Activated naive CD4-positive, alpha-beta T cell treated with anti-CD3 and anti-CD28 coated beads for 36 hours (primary cell): ENCODE measurements around the gene GORASP2. TPM values are rescaled to one million over a fixed set of nuclear protein-coding genes. Genes with fewer than 3 reads are reported as not detected.
"Not testable (repeated sequence)": the region's sequence is repeated elsewhere in the genome, so short reads cannot be mapped to it uniquely, and the experiment has no call there.

Source experiments
- CTCF ChIA-PET: fragments of 350-600 bp; sonication (Branson Sonifier 250); formaldehyde crosslinking; loops from one replicate; lab custom pipeline; 2021; ENCODE audit warnings: antibody characterized with exemption; lab: Charles Lee
- DNase-seq: peaks from one replicate; pipeline ENCODE4 v3.0.0-alpha.2; 2020
- H3K27ac Mint-ChIP-seq: one replicate; pipeline ENCODE4 v1.8.0; 2021; ENCODE audit warnings: mild to moderate bottlenecking, mixed read lengths
- H3K27me3 Mint-ChIP-seq: one replicate; pipeline ENCODE4 v1.8.0; 2021; ENCODE audit warnings: low read depth, mixed read lengths
- H3K36me3 Mint-ChIP-seq: one replicate; pipeline ENCODE4 v1.8.0; 2021; ENCODE audit warnings: low read depth, mixed read lengths
- H3K4me1 Mint-ChIP-seq: one replicate; pipeline ENCODE4 v1.8.0; 2021; ENCODE audit warnings: low read depth, mixed read lengths
- H3K4me3 Mint-ChIP-seq: one replicate; pipeline ENCODE4 v1.8.0; 2021; ENCODE audit warnings: mild to moderate bottlenecking, moderate library complexity, mixed read lengths
- H3K9me3 Mint-ChIP-seq: one replicate; pipeline ENCODE4 v1.8.0; 2021; ENCODE audit warnings: mixed read lengths
- intact Hi-C: fragments of 100-400 bp; cut with micrococcal nuclease; formaldehyde crosslinking; loops from one replicate; pipeline ENCODE4 v1.15.1; 2023
- total RNA-seq, 2 experiments: library from RNA; stranded (reverse); gene quantifications; one replicate each; pipeline ENCODE4 v1.2.3, GENCODE V29; 2021

The GORASP2 gene
- total RNA-seq, 2 experiments from 2014 or later = 57.1 to 60.2 TPM

DNA sequence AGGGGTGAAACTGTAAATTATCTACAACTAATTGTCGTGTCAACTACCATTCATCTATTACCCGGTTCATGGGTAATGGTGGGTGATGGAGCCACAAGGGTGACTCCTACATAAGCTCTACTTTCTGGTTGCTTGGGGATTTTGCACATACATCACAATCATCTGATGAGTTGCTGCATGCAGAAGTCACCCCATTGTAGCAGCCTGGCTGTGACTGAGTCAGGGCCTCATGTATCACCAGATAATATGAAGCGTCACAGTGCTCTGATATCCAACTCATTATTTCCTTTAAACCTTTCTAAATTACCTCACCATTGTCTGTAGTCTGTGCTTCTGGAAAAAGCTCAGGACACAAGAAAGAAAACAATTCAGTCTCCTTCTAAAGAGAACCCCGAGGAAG lies 32.4 kb upstream of the GORASP2 start:
- intact Hi-C loops = no loop called here

DNA sequence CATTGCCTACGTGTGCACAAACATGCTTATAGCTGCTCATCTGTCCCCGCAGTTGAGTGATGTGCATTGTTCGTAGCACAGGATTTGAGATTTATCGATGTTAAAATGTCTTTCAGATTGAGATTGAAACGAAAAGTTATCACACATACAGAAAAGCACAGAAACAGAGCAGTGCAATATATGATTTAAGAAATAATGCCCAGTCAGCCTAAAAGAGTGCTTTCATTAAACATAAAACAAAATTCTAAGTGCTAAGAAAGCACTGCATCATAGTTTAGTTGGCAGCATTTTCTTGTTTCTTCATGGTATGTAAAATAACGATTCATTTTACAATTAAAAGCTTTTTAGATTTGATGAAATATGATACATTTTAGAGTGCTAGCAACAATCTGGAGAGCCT lies 31.9 kb upstream of the GORASP2 start:
- CTCF ChIA-PET = interaction anchor here (0.5 to 1.3 kb wide), 4 partner anchors 17 to 1110 kb away, joined by 3 to 5 read pairs (median 3); no protein-coding TSS in a partner anchor
- H3K9me3 Mint-ChIP-seq = no peaks in the 10 kb centered on the region
- intact Hi-C loops = no loop called here
- no peaks in the 10 kb centered on the region for H3K36me3 Mint-ChIP-seq
- no peak overlapping the region for H3K27ac Mint-ChIP-seq
- H3K4me1 Mint-ChIP-seq = no peaks in the 10 kb centered on the region
- no peak for DNase-seq
- H3K4me3 Mint-ChIP-seq = no peak overlapping the region
- H3K27me3 Mint-ChIP-seq = peaks cover 2% of the 10 kb centered on the region

More for the DNA sequence above, 32.4 kb upstream of the GORASP2 start:
- Mint-ChIP-seq H3K9me3 (no peaks in the 10 kb centered on the region), H3K4me1 (no peaks in the 10 kb centered on the region), H3K4me3 (no peak overlapping the region), H3K36me3 (no peaks in the 10 kb centered on the region), H3K27me3 (peaks cover 2% of the 10 kb centered on the region), H3K27ac (no peak overlapping the region)
- DNase-seq = no peak
- CTCF ChIA-PET = interaction anchor here (0.5 to 1.3 kb wide), 2 partner anchors 24 to 34 kb away, joined by 3 to 5 read pairs; no protein-coding TSS in a partner anchor

GRCh38 chr2:170905864-170906263 lies 23.2 kb upstream of the GORASP2 start:
- H3K9me3 Mint-ChIP-seq = peaks cover 23% of the 10 kb centered on the region
- intact Hi-C loops = no loop called here
- H3K36me3 Mint-ChIP-seq = peaks cover 5% of the 10 kb centered on the region
- CTCF ChIA-PET = interaction anchor here (0.7 to 1.7 kb wide), 2 partner anchors 33 to 74 kb away, joined by 4 to 6 read pairs; no protein-coding TSS in a partner anchor
- H3K27me3 Mint-ChIP-seq = no peaks in the 10 kb centered on the region
- H3K4me3 Mint-ChIP-seq = no peak overlapping the region
- H3K4me1 Mint-ChIP-seq = no peaks in the 10 kb centered on the region
- no peak for DNase-seq
- no peak overlapping the region for H3K27ac Mint-ChIP-seq

- peaks cover 2% of the 10 kb centered on the region for H3K27me3 Mint-ChIP-seq
- H3K4me1 Mint-ChIP-seq = no peaks in the 10 kb centered on the region
- H3K9me3 Mint-ChIP-seq = peaks cover 48% of the 10 kb centered on the region
- CTCF ChIA-PET = interaction anchor here (0.7 kb wide), 1 partner anchor 17 kb away, joined by 3 read pairs; no protein-coding TSS in a partner anchor
- H3K4me3 Mint-ChIP-seq = no peak overlapping the region
- no peak for DNase-seq
- no peak overlapping the region for H3K27ac Mint-ChIP-seq
- peaks cover 16% of the 10 kb centered on the region for H3K36me3 Mint-ChIP-seq
- intact Hi-C loops = no loop called here
Measured at GRCh38 chr2:170911314-170911889, 17.7 kb upstream of the GORASP2 start.

DNA sequence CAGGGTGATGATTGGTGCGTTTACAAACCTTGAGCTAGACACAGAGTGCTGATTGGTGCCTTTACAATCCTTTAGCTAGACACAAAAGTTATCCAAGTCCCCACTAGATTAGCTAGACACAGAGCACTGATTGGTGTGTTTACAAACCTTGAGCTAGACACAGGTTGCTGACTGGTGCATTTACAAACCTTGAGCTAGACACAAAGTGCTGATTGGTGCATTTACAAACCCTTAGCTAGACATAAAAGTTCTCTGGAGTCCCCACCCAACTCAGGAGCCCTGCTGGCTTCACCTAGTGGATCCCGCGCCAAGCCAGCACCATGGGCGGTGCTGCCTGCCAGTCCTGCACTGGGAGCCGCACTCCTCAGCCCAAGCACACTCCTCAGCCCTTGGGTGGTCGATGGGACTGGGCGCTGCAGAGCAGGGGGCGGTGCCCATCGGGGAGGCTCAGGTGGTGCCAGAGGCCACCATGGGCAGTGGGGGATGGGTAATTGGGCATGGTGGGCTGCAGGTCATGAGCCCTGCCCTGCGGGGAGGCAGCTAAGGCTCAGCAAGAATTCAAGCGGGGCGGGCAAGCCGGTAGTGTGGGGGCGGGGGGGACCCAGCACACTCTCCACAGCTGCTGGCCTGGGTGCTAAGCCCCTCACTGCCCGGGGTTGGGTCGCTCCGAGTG lies 13.9 kb upstream of the GORASP2 start:
- DNase-seq, intact Hi-C loops, H3K4me3 Mint-ChIP-seq, H3K4me1 Mint-ChIP-seq, H3K27me3 Mint-ChIP-seq, H3K27ac Mint-ChIP-seq: not testable (repeated sequence)
- CTCF ChIA-PET = interaction anchor here (0.6 kb wide), 1 partner anchor 500 kb away, joined by 3 read pairs; no protein-coding TSS in a partner anchor
- peaks cover 14% of the 10 kb centered on the region for H3K36me3 Mint-ChIP-seq
- H3K9me3 Mint-ChIP-seq = peaks cover 42% of the 10 kb centered on the region

GRCh38 chr2:170917219-170917913 lies 11.7 kb upstream of the GORASP2 start:
- CTCF ChIA-PET = interaction anchor here (0.7 to 1.5 kb wide), 2 partner anchors 12 to 589 kb away, joined by 3 to 6 read pairs; partner anchors contain the start of gene GORASP2
- DNase-seq = no peak
- Mint-ChIP-seq H3K9me3 (peaks cover 28% of the 10 kb centered on the region), H3K27ac (peak overlapping the region; percentile 3), H3K27me3 (peaks cover 2% of the 10 kb centered on the region), H3K4me1 (no peaks in the 10 kb centered on the region), H3K36me3 (peaks cover 13% of the 10 kb centered on the region), H3K4me3 (no peak overlapping the region)
- intact Hi-C loops = no loop called here

DNA sequence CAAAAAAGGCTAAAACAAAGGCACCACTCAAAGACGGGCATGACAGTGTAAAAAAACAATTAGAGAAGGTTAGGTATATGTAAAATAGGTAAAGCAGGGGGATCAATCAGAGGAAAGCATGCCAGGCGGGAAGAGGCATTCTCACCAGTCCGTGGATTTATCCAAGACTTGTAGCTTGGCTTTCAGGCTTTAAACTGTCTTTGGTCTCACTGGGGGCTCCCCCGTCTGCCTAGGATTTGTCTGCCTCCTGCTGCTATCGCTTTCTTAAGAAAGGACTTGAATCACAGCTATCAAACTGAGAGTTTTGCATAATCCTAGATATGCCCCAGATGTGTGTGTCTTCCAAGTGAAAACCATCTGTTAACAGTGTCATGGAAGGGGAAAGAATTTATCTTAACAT lies 11.1 kb upstream of the GORASP2 start:
- H3K4me3 Mint-ChIP-seq = no peak overlapping the region
- peaks cover 24% of the 10 kb centered on the region for H3K9me3 Mint-ChIP-seq
- intact Hi-C loops = no loop called here
- DNase-seq = no peak
- no peaks in the 10 kb centered on the region for H3K4me1 Mint-ChIP-seq
- H3K27me3 Mint-ChIP-seq = peaks cover 2% of the 10 kb centered on the region
- peak overlapping the region; percentile 3 for H3K27ac Mint-ChIP-seq
- CTCF ChIA-PET = interaction anchor here (0.7 to 1.5 kb wide), 2 partner anchors 11 to 589 kb away, joined by 3 to 6 read pairs; partner anchors contain the start of gene GORASP2
- peaks cover 9% of the 10 kb centered on the region for H3K36me3 Mint-ChIP-seq

GRCh38 chr2:170921873-170922272 lies 7.2 kb upstream of the GORASP2 start:
- H3K36me3 Mint-ChIP-seq, H3K27me3 Mint-ChIP-seq, H3K4me1 Mint-ChIP-seq, DNase-seq, H3K4me3 Mint-ChIP-seq, H3K27ac Mint-ChIP-seq, CTCF ChIA-PET: not testable (repeated sequence)
- H3K9me3 Mint-ChIP-seq = peaks cover 16% of the 10 kb centered on the region
- intact Hi-C loops = loop anchor here (10.0 kb wide), 2 partner anchors 973 to 1097 kb away; partner anchors contain the start of genes METTL5, SLC25A12 and UBR3

- no peak for DNase-seq
- intact Hi-C loops = loop anchor here (10.0 kb wide), 2 partner anchors 972 to 1098 kb away; partner anchors contain the start of genes METTL5, SLC25A12 and UBR3
- CTCF ChIA-PET = interaction anchor here (0.6 to 1.8 kb wide), 2 partner anchors 41 to 49 kb away, joined by 7 to 9 read pairs; no protein-coding TSS in a partner anchor
- H3K27ac Mint-ChIP-seq = no peak overlapping the region
- no peaks in the 10 kb centered on the region for H3K27me3 Mint-ChIP-seq
- H3K9me3 Mint-ChIP-seq = peaks cover 12% of the 10 kb centered on the region
- no peak overlapping the region for H3K4me3 Mint-ChIP-seq
- H3K36me3 Mint-ChIP-seq = peaks cover 1% of the 10 kb centered on the region
- peaks cover 4% of the 10 kb centered on the region for H3K4me1 Mint-ChIP-seq
Measured at GRCh38 chr2:170922634-170923494, 6.2 kb upstream of the GORASP2 start.

GRCh38 chr2:170923799-170924198 lies 5.3 kb upstream of the GORASP2 start:
- DNase-seq = no peak
- H3K36me3 Mint-ChIP-seq = peaks cover 1% of the 10 kb centered on the region
- peaks cover 11% of the 10 kb centered on the region for H3K9me3 Mint-ChIP-seq
- CTCF ChIA-PET = interaction anchor here (1.8 kb wide), 1 partner anchor 50 kb away, joined by 9 read pairs; no protein-coding TSS in a partner anchor
- intact Hi-C loops = loop anchor here (10.0 kb wide), 2 partner anchors 971 to 1099 kb away; partner anchors contain the start of genes METTL5, SLC25A12 and UBR3
- no peaks in the 10 kb centered on the region for H3K27me3 Mint-ChIP-seq
- H3K4me3 Mint-ChIP-seq = no peak overlapping the region
- peaks cover 11% of the 10 kb centered on the region for H3K4me1 Mint-ChIP-seq
- no peak overlapping the region for H3K27ac Mint-ChIP-seq

DNA sequence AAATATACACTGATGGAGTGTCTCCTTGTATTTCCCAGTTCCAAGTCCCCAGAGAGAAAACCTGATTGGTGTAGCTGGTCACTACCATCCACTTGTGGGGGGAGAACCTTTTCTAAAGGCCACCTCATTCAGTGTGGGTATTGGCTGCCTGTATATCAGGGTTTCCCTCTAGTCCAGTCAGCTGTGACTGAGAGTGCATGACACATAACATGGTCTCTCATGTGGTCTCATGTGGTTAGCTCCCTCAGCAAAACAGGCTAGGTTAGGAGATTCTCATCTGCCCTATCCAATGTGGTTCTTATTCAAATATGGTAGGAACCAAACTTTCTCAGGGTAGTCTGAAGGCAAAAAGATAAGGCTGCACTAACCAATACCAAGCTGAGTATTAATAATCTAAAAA lies 4.1 kb upstream of the GORASP2 start:
- CTCF ChIA-PET = interaction anchor here (0.6 to 1.8 kb wide), 2 partner anchors 52 to 361 kb away, joined by 3 to 9 read pairs; no protein-coding TSS in a partner anchor
- no peaks in the 10 kb centered on the region for H3K27me3 Mint-ChIP-seq
- DNase-seq = no peak
- H3K27ac Mint-ChIP-seq = no peak overlapping the region
- peaks cover 11% of the 10 kb centered on the region for H3K9me3 Mint-ChIP-seq
- H3K36me3 Mint-ChIP-seq = peaks cover 5% of the 10 kb centered on the region
- peaks cover 11% of the 10 kb centered on the region for H3K4me1 Mint-ChIP-seq
- no peak overlapping the region for H3K4me3 Mint-ChIP-seq
- intact Hi-C loops = loop anchor here (5.0 to 10.0 kb wide), 4 partner anchors 103 to 1100 kb away; partner anchors contain the start of genes METTL5, SLC25A12 and UBR3
